Prostate gland (tissue), 2 donors: ENCODE measurements around the gene SEC23A. TPM values are rescaled to one million over a fixed set of nuclear protein-coding genes. Genes with fewer than 3 reads are reported as not detected.

Experiments
- DNase-seq: peaks from one replicate; pipeline ENCODE4 v3.0.0-alpha.2; 2019; ENCODE audit warnings: low spot score
- H3K27ac ChIP-seq, 2 donors: fragments of 200-600 bp; sonication (generic); 2 replicates each; pipeline ENCODE4 v1.5.1; 2017 to 2019
- H3K27me3 ChIP-seq: fragments of 200-600 bp; sonication (generic); replicated peaks from 2 replicates; pipeline ENCODE4 v1.5.1; 2019; ENCODE audit not compliant: insufficient read depth
- H3K36me3 ChIP-seq, 2 donors: fragments of 200-600 bp; sonication (generic); 1 replicate in 1 of 2; 2 replicates in 1 of 2; pipeline versions ENCODE4 v1.5.1 to v1.8.1; 2017 to 2019
- H3K4me1 ChIP-seq: fragments of 200-600 bp; sonication (generic); replicated peaks from 2 replicates; pipeline ENCODE4 v1.5.1; 2019
- H3K4me3 ChIP-seq, 2 donors: fragments of 200-600 bp; sonication (generic); 2 replicates each; pipeline ENCODE4 v1.5.1; 2017 to 2019
- H3K9me3 ChIP-seq: fragments of 200-600 bp; sonication (generic); 2 replicates; pipeline ENCODE4 v1.5.1; 2017
- CTCF ChIP-seq, 4 experiments: fragments of 200-600 bp in 2 of 4; fragments of 450-650 bp in 2 of 4; sonication (generic) in 2 of 4; IDR thresholded peaks; 1 replicate in 3 of 4; 2 replicates in 1 of 4; pipeline ENCODE4 v1.5.1; 2016 to 2019; ENCODE audit warnings: antibody characterized with exemption in 4 of 4, mild to moderate bottlenecking in 2 of 4, moderate library complexity in 2 of 4
- POLR2A ChIP-seq: fragments of 450-650 bp; IDR thresholded peaks from one replicate; pipeline ENCODE4 v1.6.1; 2016; ENCODE audit warnings: antibody characterized with exemption, mild to moderate bottlenecking
- POLR2AphosphoS5 ChIP-seq: sonication (generic); formaldehyde crosslinking; IDR thresholded peaks from one replicate; pipeline ENCODE4 v1.6.1; 2017; ENCODE audit warnings: antibody characterized with exemption
- WGBS: methylation state at CpG from one replicate; pipeline ENCODE4 v1.1.5; 2018; 5-methylcytosine and 5-hydroxymethylcytosine counted together
- intact Hi-C: fragments of 100-400 bp; cut with DNase I; formaldehyde crosslinking; loops from one replicate; pipeline ENCODE4 v1.14.2; 2022
- total RNA-seq, 2 donors: library from RNA; depleted of rRNA; stranded (reverse); fragments of >200 nt; gene quantifications; one replicate each; pipeline ENCODE4 v1.1.0, GENCODE V29; 2016

SEC23A gene
- total RNA-seq, 2 donors from 2014 or later = 54.7 to 102 TPM

GRCh38 chr14:39036760-39037159, 66.3 kb downstream of the SEC23A start:
- DNase-seq = no peak
- H3K36me3 ChIP-seq = no peaks in the 10 kb centered on the region
- intact Hi-C loops = no loop called here
- H3K9me3 ChIP-seq = no peaks in the 10 kb centered on the region
- no peak overlapping the region for H3K4me3 ChIP-seq
- 95% methylated on average over 5 of the region's 5 CpGs for WGBS
- H3K27ac ChIP-seq = no peak overlapping the region
- no peaks in the 10 kb centered on the region for H3K4me1 ChIP-seq
- H3K27me3 ChIP-seq = no peaks in the 10 kb centered on the region
- TF ChIP-seq POLR2AphosphoS5 (no peak), POLR2A (no peak), CTCF (IDR thresholded peaks at IDR 0.05) (no peak)

- TF ChIP-seq CTCF (IDR thresholded peaks at IDR 0.05) (no peak), POLR2A (no peak), POLR2AphosphoS5 (no peak)
- Histone ChIP-seq H3K36me3 (no peaks in the 10 kb centered on the region), H3K9me3 (no peaks in the 10 kb centered on the region), H3K27ac (no peak overlapping the region), H3K27me3 (no peaks in the 10 kb centered on the region), H3K4me3 (no peak overlapping the region), H3K4me1 (no peaks in the 10 kb centered on the region)
- no peak for DNase-seq
- intact Hi-C loops = no loop called here
Observed at GRCh38 chr14:39035336-39035735, 67.7 kb downstream of the SEC23A start.

GRCh38 chr14:39034481-39035296, 68.3 kb downstream of the SEC23A start:
- DNase-seq = no peak
- Histone ChIP-seq H3K9me3 (no peaks in the 10 kb centered on the region), H3K4me3 (no peak overlapping the region), H3K27me3 (no peaks in the 10 kb centered on the region), H3K27ac (no peak overlapping the region), H3K36me3 (no peaks in the 10 kb centered on the region), H3K4me1 (no peaks in the 10 kb centered on the region)
- TF ChIP-seq POLR2A (no peak), POLR2AphosphoS5 (no peak), CTCF (IDR thresholded peaks at IDR 0.05) (peak in 1 of 4 experiments; percentile 10)
- intact Hi-C loops = no loop called here
- WGBS = 74% methylated on average over 3 of the region's 3 CpGs

GRCh38 chr14:39033371-39033770, 69.7 kb downstream of the SEC23A start:
- Histone ChIP-seq H3K4me3 (no peak overlapping the region), H3K27me3 (no peaks in the 10 kb centered on the region), H3K36me3 (no peaks in the 10 kb centered on the region), H3K4me1 (no peaks in the 10 kb centered on the region), H3K9me3 (no peaks in the 10 kb centered on the region), H3K27ac (no peak overlapping the region)
- 77% methylated on average over 4 of the region's 4 CpGs for WGBS
- no peak for DNase-seq
- TF ChIP-seq POLR2A = no peak
- TF ChIP-seq CTCF (IDR thresholded peaks at IDR 0.05) = no peak
- no peak for TF ChIP-seq POLR2AphosphoS5
- intact Hi-C loops = no loop called here

GRCh38 chr14:39030209-39030608, 72.8 kb downstream of the SEC23A start:
- Histone ChIP-seq H3K27ac (no peak overlapping the region), H3K9me3 (no peaks in the 10 kb centered on the region), H3K27me3 (no peaks in the 10 kb centered on the region), H3K4me1 (no peaks in the 10 kb centered on the region), H3K36me3 (no peaks in the 10 kb centered on the region), H3K4me3 (no peak overlapping the region)
- WGBS = 98% methylated on average over 10 of the region's 10 CpGs
- no peak for DNase-seq
- intact Hi-C loops = no loop called here
- TF ChIP-seq CTCF (IDR thresholded peaks at IDR 0.05) = no peak
- TF ChIP-seq POLR2AphosphoS5 = no peak
- no peak for TF ChIP-seq POLR2A
